ENCODE measurements around the gene SLC24A1.

Gene SLC24A1

DNA sequence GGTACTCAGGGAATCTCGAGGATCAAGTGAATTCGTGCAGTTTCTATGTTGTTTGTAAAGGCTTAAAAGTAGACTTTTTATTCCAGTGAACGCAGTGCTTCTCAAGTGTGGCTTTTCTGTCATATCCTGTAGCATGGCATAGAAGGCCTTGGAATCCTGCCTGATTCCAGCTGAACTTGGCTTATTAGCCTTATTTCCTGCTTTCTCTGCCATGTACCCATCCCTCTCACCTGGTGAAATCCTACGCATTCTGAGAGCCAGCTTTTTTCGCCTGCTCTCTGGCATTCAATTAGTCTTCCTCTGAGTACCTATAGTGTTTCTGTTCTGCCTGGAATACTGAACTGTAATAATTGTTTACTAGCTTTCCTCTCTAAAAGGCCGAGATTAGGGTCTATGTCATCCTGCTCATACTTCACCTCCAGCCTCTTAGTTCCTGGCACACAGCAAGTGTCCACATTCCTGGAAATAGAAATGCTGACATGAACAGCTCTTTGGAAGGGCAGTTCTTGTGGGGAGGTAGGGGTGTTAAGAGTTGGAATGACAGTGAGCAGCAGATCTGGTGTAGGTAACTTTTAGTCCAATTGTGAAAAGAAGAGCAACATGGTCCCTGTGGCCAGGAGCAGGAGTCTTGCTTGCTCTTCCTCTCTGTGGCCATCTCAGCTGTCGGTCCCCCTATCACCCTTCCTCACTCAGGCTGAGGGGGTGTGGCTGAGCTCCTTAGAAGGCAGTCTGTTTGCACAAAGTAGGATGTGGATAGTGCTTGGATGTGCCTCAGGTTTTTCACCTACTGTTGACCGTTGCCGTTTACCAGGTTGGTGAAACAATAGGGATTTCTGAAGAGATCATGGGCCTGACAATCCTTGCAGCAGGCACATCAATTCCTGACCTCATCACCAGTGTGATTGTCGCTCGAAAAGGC, 30.4 kb downstream of the SLC24A1 start:
- H3K27ac ChIP-seq (ENCODE audit: extremely low read depth, low read depth, low read length), result no peak overlapping the region
- POLR2A ChIA-PET, result no interaction called here

DNA sequence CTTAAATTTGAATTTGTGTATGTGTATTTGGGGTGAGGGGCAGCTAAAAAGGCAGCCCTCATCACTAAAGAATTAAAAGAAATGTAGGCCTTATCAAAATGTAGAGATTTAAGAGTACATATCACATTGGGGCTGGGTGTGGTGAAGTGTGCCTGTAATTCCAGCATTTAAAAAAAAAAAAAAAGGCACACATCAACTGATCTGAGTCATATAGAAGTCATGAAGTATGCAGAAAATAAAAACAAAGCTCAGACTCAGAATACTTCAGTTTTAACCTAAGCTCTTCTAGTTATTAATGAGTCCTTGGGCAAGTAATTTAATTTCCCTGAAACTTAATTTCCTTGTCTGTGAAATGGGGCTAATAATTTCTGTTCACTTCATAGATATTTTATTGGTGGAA, 31.6 kb downstream of the SLC24A1 start:
- H3K4me1 ChIP-seq (ENCODE audit: control insufficient read depth, insufficient read depth, low read length), result no peaks in the 10 kb centered on the region
- ChIA-PET CTCF (interaction anchor here (0.7 to 1.1 kb wide), 4 partner anchors 14 to 203 kb away, joined by 3 to 4 read pairs (median 4); no protein-coding TSS in a partner anchor), POLR2A (interaction anchor here (0.7 kb wide), 1 partner anchor 498 kb away, joined by 6 read pairs; no protein-coding TSS in a partner anchor)
- H3K36me3 ChIP-seq (ENCODE audit: control insufficient read depth in 2 of 2, insufficient read depth in 1 of 2, low read length in 2 of 2), result peaks cover 4 to 55% of the 10 kb centered on the region in 2 experiments; a peak in 2 of 3 replicates
- H3K27ac ChIP-seq (ENCODE audit: extremely low read depth, low read depth, low read length), result no peak overlapping the region
- no peak overlapping the region for H3K4me3 ChIP-seq (ENCODE audit: low read depth, low read length)
- TF ChIP-seq ZNF23 (tag by site-specific recombination; IDR thresholded peaks at IDR 0.05; ENCODE audit: borderline replicate concordance) (no peak), PRDM1 (tag by site-specific recombination; IDR thresholded peaks at IDR 0.05) (no peak), OVOL3 (tag by site-specific recombination; IDR thresholded peaks at IDR 0.05) (no peak), ZNF521 (tag by site-specific recombination; IDR thresholded peaks at IDR 0.05) (no peak), ZNF624 (tag by site-specific recombination; IDR thresholded peaks at IDR 0.05) (no peak), ZNF560 (tag by site-specific recombination; IDR thresholded peaks at IDR 0.05; ENCODE audit: borderline replicate concordance) (no peak)
- no peaks in the 10 kb centered on the region for H3K9me3 ChIP-seq (ENCODE audit: control insufficient read depth, insufficient read depth, low read depth, low read length)

More for the DNA sequence above, 30.4 kb downstream of the SLC24A1 start:
- Histone ChIP-seq H3K4me3 (ENCODE audit: low read depth, low read length) (no peak overlapping the region), H3K36me3 (ENCODE audit: control insufficient read depth in 2 of 2, insufficient read depth in 1 of 2, low read length in 2 of 2) (peaks cover 4 to 52% of the 10 kb centered on the region in 2 experiments; a peak in 2 of 3 replicates), H3K9me3 (ENCODE audit: control insufficient read depth, insufficient read depth, low read depth, low read length) (no peaks in the 10 kb centered on the region), H3K4me1 (ENCODE audit: control insufficient read depth, insufficient read depth, low read length) (no peaks in the 10 kb centered on the region)
- CTCF ChIA-PET, result interaction anchor here (0.6 to 0.8 kb wide), 2 partner anchors 12 to 177 kb away, joined by 3 to 4 read pairs; no protein-coding TSS in a partner anchor
- TF ChIP-seq ZNF48 (tag by site-specific recombination; IDR thresholded peaks at IDR 0.05) (no peak), HOXD13 (CRISPR knock-in tag; IDR thresholded peaks at IDR 0.05; ENCODE audit: borderline replicate concordance) (no peak), PRDM1 (tag by site-specific recombination; IDR thresholded peaks at IDR 0.05) (peak; percentile 18; the same call in 1 of the 2 replicates), ZNF623 (tag by site-specific recombination; IDR thresholded peaks at IDR 0.05) (no peak), ZNF513 (tag by site-specific recombination; IDR thresholded peaks at IDR 0.05) (no peak), ZNF133 (tag by site-specific recombination; IDR thresholded peaks at IDR 0.05) (no peak), ZNF76 (tag by site-specific recombination; IDR thresholded peaks at IDR 0.05; ENCODE audit: borderline replicate concordance, low read depth) (no peak), ZNF596 (tag by site-specific recombination; IDR thresholded peaks at IDR 0.05) (no peak), EGR2 (tag by site-specific recombination; IDR thresholded peaks at IDR 0.05; ENCODE audit: low read depth) (no peak)

GRCh38 chr15:65653801-65654521, 32.2 kb downstream of the SLC24A1 start:
- H3K4me1 ChIP-seq (ENCODE audit: control insufficient read depth, insufficient read depth, low read length), result no peaks in the 10 kb centered on the region
- POLR2A ChIA-PET, result interaction anchor here (0.7 kb wide), 1 partner anchor 498 kb away, joined by 6 read pairs; no protein-coding TSS in a partner anchor
- no peaks in the 10 kb centered on the region for H3K9me3 ChIP-seq (ENCODE audit: control insufficient read depth, insufficient read depth, low read depth, low read length)
- H3K36me3 ChIP-seq (ENCODE audit: control insufficient read depth in 2 of 2, insufficient read depth in 1 of 2, low read length in 2 of 2), result peaks cover 4 to 55% of the 10 kb centered on the region in 2 experiments
- TF ChIP-seq PRDM1 (tag by site-specific recombination; IDR thresholded peaks at IDR 0.05) (no peak), ZNF433 (tag by site-specific recombination; IDR thresholded peaks at IDR 0.05; ENCODE audit: low read depth) (no peak), ZBTB7A (tag by site-specific recombination; IDR thresholded peaks at IDR 0.05; ENCODE audit: low read depth) (no peak), SP2 (tag by site-specific recombination; IDR thresholded peaks at IDR 0.05) (no peak), GLIS2 (tag by site-specific recombination; IDR thresholded peaks at IDR 0.05) (no peak), ZBTB8A (tag by site-specific recombination; IDR thresholded peaks at IDR 0.05) (no peak)
- no peak overlapping the region for H3K4me3 ChIP-seq (ENCODE audit: low read depth, low read length)
- no peak overlapping the region for H3K27ac ChIP-seq (ENCODE audit: extremely low read depth, low read depth, low read length)
- CTCF ChIA-PET, result interaction anchor here (0.7 to 1.1 kb wide), 5 partner anchors 14 to 747 kb away, joined by 3 to 4 read pairs (median 4); no protein-coding TSS in a partner anchor
